ENCODE results near the gene MLXIPL. TPM values are rescaled to one million over a fixed set of nuclear protein-coding genes. Genes with fewer than 3 reads are reported as not detected.
"Not testable (repeated sequence)": the region's sequence is repeated elsewhere in the genome, so short reads cannot be mapped to it uniquely, and the experiment has no call there.

Gene MLXIPL
- total and polyA plus RNA-seq, 3 experiments from 2014 or later: not detected

DNA sequence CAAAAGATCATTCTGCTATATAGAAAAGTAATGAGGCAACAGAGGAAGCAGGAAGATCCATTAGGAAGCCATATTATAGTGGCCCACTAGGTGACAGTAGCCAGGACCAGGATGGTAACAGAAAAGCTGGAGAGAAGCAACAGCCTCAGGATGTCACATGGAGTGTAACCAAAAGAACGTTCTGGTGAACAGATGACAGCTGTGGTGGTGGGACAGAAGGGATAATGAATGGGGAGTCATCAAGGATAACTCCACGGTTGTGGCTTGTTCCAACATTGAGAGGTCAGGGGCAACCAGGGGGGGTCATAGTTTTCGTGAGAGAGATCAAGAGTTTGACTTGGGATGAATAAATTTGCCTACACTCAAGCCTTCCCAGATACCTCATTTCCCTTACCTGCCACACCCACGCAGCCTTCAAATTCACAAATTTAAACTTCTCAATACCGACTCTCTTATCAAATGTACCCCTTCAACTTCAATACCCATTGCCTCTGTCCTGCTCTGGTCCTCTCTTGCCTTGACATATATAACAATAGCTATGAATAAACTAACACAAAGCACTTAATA, 55.2 kb downstream of the MLXIPL start:
- no peak overlapping the region for H3K27ac ChIP-seq (ENCODE audit: low read depth, low read length)
- H3K9me3 Mint-ChIP-seq: no peaks in the 10 kb centered on the region
- H3K4me3 Mint-ChIP-seq: peak overlapping the region in 2 of 7 donors; percentile 3 to 33
- no peak for DNase-seq
- H3K36me3 Mint-ChIP-seq: peaks cover 0 to 49% (median 3%) of the 10 kb centered on the region in 3 donors
- ChIA-PET CTCF (no interaction called here), POLR2A (no interaction called here)
- no peaks in the 10 kb centered on the region for H3K27me3 ChIP-seq (ENCODE audit: insufficient read depth, low read length, poor library complexity, severe bottlenecking)
- peaks cover 18% of the 10 kb centered on the region for H3K4me1 ChIP-seq (ENCODE audit: insufficient read depth, low read length)
- H3K4me3 ChIP-seq (ENCODE audit: low read length): no peak overlapping the region
- no peaks in the 10 kb centered on the region for H3K9me3 ChIP-seq (ENCODE audit: low read length)
- H3K27ac Mint-ChIP-seq: peak overlapping the region in 6 of 8 donors; percentile 9 to 90 (median 32)
- peaks cover 0 to 1% of the 10 kb centered on the region in 2 donors for H3K27me3 Mint-ChIP-seq
- H3K36me3 ChIP-seq (ENCODE audit: insufficient read depth, low read length): peaks cover 29% of the 10 kb centered on the region
- peaks cover 17 to 25% (median 24%) of the 10 kb centered on the region in 3 donors for H3K4me1 Mint-ChIP-seq

DNA sequence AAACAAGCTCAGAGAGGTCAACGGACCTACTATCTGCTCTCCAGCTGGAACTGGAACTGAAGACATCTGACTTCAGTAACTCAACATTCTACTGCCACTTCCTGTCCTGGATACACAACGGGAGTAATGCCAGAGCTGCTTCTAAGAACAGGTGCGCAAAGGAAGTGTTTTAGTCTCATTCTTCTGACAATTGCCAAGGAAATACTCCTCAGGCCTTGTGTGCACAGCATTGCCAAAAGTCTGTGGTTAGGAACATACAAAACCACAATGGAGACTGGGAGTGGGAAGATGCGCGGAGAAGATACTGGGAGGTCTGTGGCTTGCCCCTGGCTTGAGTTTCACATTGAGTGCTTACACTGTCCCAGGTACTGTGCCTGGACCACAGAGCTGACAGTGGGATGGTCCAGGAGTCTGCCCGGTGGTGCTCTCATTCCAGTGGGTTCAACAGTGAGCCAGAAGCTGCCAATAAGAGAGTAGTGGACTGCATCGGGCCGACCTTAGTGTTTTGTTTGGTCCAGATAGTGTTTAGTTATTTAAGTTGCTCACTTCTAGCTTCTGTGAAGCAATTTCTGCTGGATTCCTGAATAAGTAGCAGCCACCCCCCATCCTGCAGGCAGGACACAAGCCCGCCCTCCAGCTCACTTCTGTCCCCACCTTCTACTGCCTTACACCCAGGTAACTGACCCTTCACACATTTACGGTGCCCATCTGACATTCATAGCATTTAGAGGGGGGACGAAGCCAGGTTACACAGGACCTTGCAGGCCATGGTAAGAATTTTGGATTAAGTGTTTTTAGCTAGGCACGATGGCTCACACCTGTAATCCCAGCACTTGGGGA, 56.3 kb downstream of the MLXIPL start:
- H3K4me1 ChIP-seq (ENCODE audit: insufficient read depth, low read length): peaks cover 18% of the 10 kb centered on the region
- H3K9me3 ChIP-seq (ENCODE audit: low read length): no peaks in the 10 kb centered on the region
- H3K36me3 ChIP-seq (ENCODE audit: insufficient read depth, low read length): peaks cover 19% of the 10 kb centered on the region
- H3K27me3 ChIP-seq (ENCODE audit: insufficient read depth, low read length, poor library complexity, severe bottlenecking): no peaks in the 10 kb centered on the region
- H3K4me3 Mint-ChIP-seq: no peak overlapping the region
- H3K27me3 Mint-ChIP-seq: peaks cover 0 to 1% of the 10 kb centered on the region in 2 donors
- H3K4me1 Mint-ChIP-seq: peaks cover 17 to 24% (median 19%) of the 10 kb centered on the region in 3 donors
- no peak overlapping the region for H3K4me3 ChIP-seq (ENCODE audit: low read length)
- H3K9me3 Mint-ChIP-seq: no peaks in the 10 kb centered on the region
- no peak for DNase-seq
- peaks cover 0 to 39% (median 3%) of the 10 kb centered on the region in 3 donors for H3K36me3 Mint-ChIP-seq
- no peak overlapping the region for H3K27ac ChIP-seq (ENCODE audit: low read depth, low read length)
- H3K27ac Mint-ChIP-seq: peak overlapping the region in 5 of 8 donors; percentile 20 to 90 (median 68)
- ChIA-PET CTCF (interaction anchor here (1.9 kb wide), 1 partner anchor 11 kb away, joined by 6 read pairs; the partner anchor contains the start of gene TBL2), POLR2A (no interaction called here)

DNA sequence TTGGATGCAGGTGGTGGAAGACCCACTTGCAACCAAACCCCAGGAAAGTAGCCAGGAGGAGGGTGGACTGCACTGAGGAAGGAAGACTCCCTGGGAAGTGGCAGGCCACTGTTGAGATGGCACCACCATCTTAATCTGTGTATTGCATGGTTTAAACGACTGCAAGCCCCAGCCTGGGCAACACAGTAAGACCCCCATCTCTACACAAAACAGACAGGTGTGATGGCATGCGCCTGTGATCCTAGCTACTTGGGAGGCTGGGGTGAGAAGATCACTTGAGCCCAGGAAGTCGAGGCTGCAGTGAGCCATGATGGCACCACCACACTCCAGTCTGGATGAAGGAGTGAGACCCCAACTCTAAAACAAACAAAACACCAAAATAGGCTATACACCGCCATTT, 57.2 kb downstream of the MLXIPL start:
- no peaks in the 10 kb centered on the region for H3K9me3 Mint-ChIP-seq
- H3K27ac Mint-ChIP-seq: peak overlapping the region in 3 of 8 donors; percentile 4 to 77 (median 37)
- peaks cover 0 to 29% (median 0%) of the 10 kb centered on the region in 3 donors for H3K36me3 Mint-ChIP-seq
- Histone ChIP-seq H3K4me1 (ENCODE audit: insufficient read depth, low read length) (peaks cover 18% of the 10 kb centered on the region), H3K27ac (ENCODE audit: low read depth, low read length) (no peak overlapping the region), H3K36me3 (ENCODE audit: insufficient read depth, low read length) (peaks cover 12% of the 10 kb centered on the region), H3K9me3 (ENCODE audit: low read length) (no peaks in the 10 kb centered on the region), H3K4me3 (ENCODE audit: low read length) (no peak overlapping the region), H3K27me3 (ENCODE audit: insufficient read depth, low read length, poor library complexity, severe bottlenecking) (no peaks in the 10 kb centered on the region)
- CTCF ChIA-PET: interaction anchor here (1.9 kb wide), 1 partner anchor 12 kb away, joined by 6 read pairs; the partner anchor contains the start of gene TBL2
- H3K4me3 Mint-ChIP-seq: no peak overlapping the region
- peaks cover 0 to 1% of the 10 kb centered on the region in 2 donors for H3K27me3 Mint-ChIP-seq
- POLR2A ChIA-PET: interaction anchor here (1.7 kb wide), 1 partner anchor 10 kb away, joined by 9 read pairs; the partner anchor contains the start of gene BCL7B
- peaks cover 17 to 24% (median 19%) of the 10 kb centered on the region in 3 donors for H3K4me1 Mint-ChIP-seq
- DNase-seq: no peak

DNA sequence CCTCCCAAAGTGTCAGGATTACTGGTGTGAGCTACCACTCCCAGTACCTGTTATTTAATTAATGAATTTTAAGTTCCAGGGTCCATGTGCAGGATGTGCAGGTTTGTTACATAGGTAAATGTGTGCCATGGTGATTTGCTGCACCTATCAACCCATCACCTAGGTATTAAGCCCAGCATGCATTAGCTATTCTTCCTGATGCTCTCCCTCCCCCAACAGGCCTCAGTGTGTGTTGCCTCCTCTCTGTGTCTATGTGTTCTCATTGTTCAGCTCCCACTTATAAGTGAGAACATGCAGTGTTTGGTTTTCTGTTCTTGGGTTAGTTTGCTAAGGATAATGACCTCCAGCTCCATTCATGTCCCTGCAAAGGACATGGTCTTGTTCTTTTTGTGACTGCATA, 57.9 kb downstream of the MLXIPL start:
- H3K36me3 Mint-ChIP-seq: peaks cover 0 to 25% (median 0%) of the 10 kb centered on the region in 3 donors
- H3K27me3 ChIP-seq (ENCODE audit: insufficient read depth, low read length, poor library complexity, severe bottlenecking); H3K27ac ChIP-seq (ENCODE audit: low read depth, low read length); H3K9me3 Mint-ChIP-seq; H3K9me3 ChIP-seq (ENCODE audit: low read length); H3K27me3 Mint-ChIP-seq; DNase-seq: not testable (repeated sequence)
- peaks cover 17 to 24% (median 19%) of the 10 kb centered on the region in 3 donors for H3K4me1 Mint-ChIP-seq
- peaks cover 18% of the 10 kb centered on the region for H3K4me1 ChIP-seq (ENCODE audit: insufficient read depth, low read length)
- peak overlapping the region; percentile 45 for H3K4me3 ChIP-seq (ENCODE audit: low read length)
- peak overlapping the region; percentile 37 to 89 (median 72) for H3K27ac Mint-ChIP-seq
- H3K4me3 Mint-ChIP-seq: peak overlapping the region; percentile 68 to 92 (median 86)
- H3K36me3 ChIP-seq (ENCODE audit: insufficient read depth, low read length): peaks cover 12% of the 10 kb centered on the region
- CTCF ChIA-PET: interaction anchor here (1.0 to 1.9 kb wide), 3 partner anchors 12 to 174 kb away, joined by 3 to 6 read pairs (median 3); partner anchors contain the start of gene TBL2
- POLR2A ChIA-PET: interaction anchor here (0.5 to 1.8 kb wide), 5 partner anchors 9 to 1096 kb away, joined by 3 to 10 read pairs (median 3); partner anchors contain the start of genes BAZ1B, BCL7B and TBL2

- H3K36me3 ChIP-seq (ENCODE audit: insufficient read depth, low read length): peaks cover 7% of the 10 kb centered on the region
- peak overlapping the region; percentile 45 for H3K4me3 ChIP-seq (ENCODE audit: low read length)
- H3K9me3 ChIP-seq (ENCODE audit: low read length): no peaks in the 10 kb centered on the region
- Mint-ChIP-seq H3K27ac (peak overlapping the region; percentile 37 to 89 (median 72)), H3K27me3 (peaks cover 0 to 1% of the 10 kb centered on the region in 2 donors), H3K4me1 (peaks cover 17 to 24% (median 19%) of the 10 kb centered on the region in 3 donors), H3K4me3 (peak overlapping the region; percentile 68 to 92 (median 86)), H3K36me3 (peaks cover 0 to 19% (median 0%) of the 10 kb centered on the region in 3 donors), H3K9me3 (no peaks in the 10 kb centered on the region)
- H3K27ac ChIP-seq (ENCODE audit: low read depth, low read length): no peak overlapping the region
- ChIA-PET CTCF (interaction anchor here (1.0 to 1.9 kb wide), 5 partner anchors 13 to 175 kb away, joined by 3 to 6 read pairs (median 3); partner anchors contain the start of gene TBL2), POLR2A (interaction anchor here (0.6 to 1.8 kb wide), 6 partner anchors 9 to 1092 kb away, joined by 3 to 10 read pairs (median 4); partner anchors contain the start of genes BAZ1B, BCL7B, GTF2I and TBL2)
- H3K4me1 ChIP-seq (ENCODE audit: insufficient read depth, low read length): peaks cover 18% of the 10 kb centered on the region
- no peak for DNase-seq
- H3K27me3 ChIP-seq (ENCODE audit: insufficient read depth, low read length, poor library complexity, severe bottlenecking): no peaks in the 10 kb centered on the region
Measured at GRCh38 chr7:73565675-73566340, 58.5 kb downstream of the MLXIPL start.

- H3K4me1 Mint-ChIP-seq: peaks cover 13 to 24% (median 15%) of the 10 kb centered on the region in 3 donors
- POLR2A ChIA-PET: interaction anchor here (1.4 kb wide), 1 partner anchor 38 kb away, joined by 7 read pairs; the partner anchor contains the start of gene BAZ1B
- H3K27ac Mint-ChIP-seq: peak overlapping the region in 3 of 8 donors; percentile 19 to 84 (median 84)
- Histone ChIP-seq H3K36me3 (ENCODE audit: insufficient read depth, low read length) (no peaks in the 10 kb centered on the region), H3K9me3 (ENCODE audit: low read length) (no peaks in the 10 kb centered on the region), H3K27me3 (ENCODE audit: insufficient read depth, low read length, poor library complexity, severe bottlenecking) (no peaks in the 10 kb centered on the region), H3K4me1 (ENCODE audit: insufficient read depth, low read length) (peaks cover 19% of the 10 kb centered on the region), H3K4me3 (ENCODE audit: low read length) (no peak overlapping the region), H3K27ac (ENCODE audit: low read depth, low read length) (no peak overlapping the region)
- H3K36me3 Mint-ChIP-seq: peaks cover 0 to 6% (median 1%) of the 10 kb centered on the region in 3 donors
- peak overlapping the region in 2 of 7 donors; percentile 74 to 83 for H3K4me3 Mint-ChIP-seq
- no peak for DNase-seq
- H3K9me3 Mint-ChIP-seq: no peaks in the 10 kb centered on the region
- CTCF ChIA-PET: interaction anchor here (0.8 to 4.8 kb wide), 2 partner anchors 18 to 39 kb away, joined by 3 to 29 read pairs; partner anchors contain the start of genes BAZ1B and TBL2
- peaks cover 0 to 3% of the 10 kb centered on the region in 2 donors for H3K27me3 Mint-ChIP-seq
Measured at GRCh38 chr7:73560109-73560835, 64.0 kb downstream of the MLXIPL start.

Measured in CD8-positive, alpha-beta memory T cell (primary cell).